OCI-LY3 (cell line): Measurements from ENCODE around the gene CLIC5.

ENCODE experiments used
- EZH2phosphoT487 ChIP-seq: fragments of 200-600 bp; shearing (Covaris generic); IDR thresholded peaks from 2 replicates; pipeline ENCODE4 v1.6.1; 2018; ENCODE audit warnings: antibody characterized with exemption, mixed run types, low read depth
- TF ChIP-seq, protein P1 (sequence below): fragments of 200-600, 300-600 bp; sonication (generic); IDR thresholded peaks from 2 replicates; pipeline ENCODE4 v1.5.1; 2014; ENCODE audit warnings: antibody characterized with exemption, low read length, low read depth

DNA sequence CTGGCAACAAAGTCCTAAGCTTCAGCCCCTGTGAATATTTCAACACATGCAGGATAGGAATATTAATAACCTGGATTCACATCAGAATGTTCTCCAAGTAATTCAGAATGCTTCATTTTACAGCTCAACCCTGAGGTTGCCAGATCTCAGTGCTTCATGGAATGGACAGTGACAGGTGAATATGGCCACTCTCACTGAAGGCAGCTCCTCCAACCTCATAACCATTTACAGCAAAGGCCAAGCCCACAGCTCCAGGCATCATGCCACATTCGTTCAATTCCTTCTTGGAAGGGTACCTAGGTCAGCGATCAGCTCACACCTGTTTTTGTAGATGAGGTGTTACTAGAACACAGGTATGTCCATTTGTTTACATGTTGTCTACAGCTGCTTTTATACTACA, 17.1 kb downstream of the CLIC5 start:
- TF ChIP-seq, protein P1, sequence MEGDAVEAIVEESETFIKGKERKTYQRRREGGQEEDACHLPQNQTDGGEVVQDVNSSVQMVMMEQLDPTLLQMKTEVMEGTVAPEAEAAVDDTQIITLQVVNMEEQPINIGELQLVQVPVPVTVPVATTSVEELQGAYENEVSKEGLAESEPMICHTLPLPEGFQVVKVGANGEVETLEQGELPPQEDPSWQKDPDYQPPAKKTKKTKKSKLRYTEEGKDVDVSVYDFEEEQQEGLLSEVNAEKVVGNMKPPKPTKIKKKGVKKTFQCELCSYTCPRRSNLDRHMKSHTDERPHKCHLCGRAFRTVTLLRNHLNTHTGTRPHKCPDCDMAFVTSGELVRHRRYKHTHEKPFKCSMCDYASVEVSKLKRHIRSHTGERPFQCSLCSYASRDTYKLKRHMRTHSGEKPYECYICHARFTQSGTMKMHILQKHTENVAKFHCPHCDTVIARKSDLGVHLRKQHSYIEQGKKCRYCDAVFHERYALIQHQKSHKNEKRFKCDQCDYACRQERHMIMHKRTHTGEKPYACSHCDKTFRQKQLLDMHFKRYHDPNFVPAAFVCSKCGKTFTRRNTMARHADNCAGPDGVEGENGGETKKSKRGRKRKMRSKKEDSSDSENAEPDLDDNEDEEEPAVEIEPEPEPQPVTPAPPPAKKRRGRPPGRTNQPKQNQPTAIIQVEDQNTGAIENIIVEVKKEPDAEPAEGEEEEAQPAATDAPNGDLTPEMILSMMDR, result no peak
- no peak for TF ChIP-seq EZH2phosphoT487
